Measurements from ENCODE around the gene CDYL. TPM values are rescaled to one million over a fixed set of nuclear protein-coding genes. Genes with fewer than 3 reads are reported as not detected.

CDYL gene
- total RNA-seq, 1 donor from 2014 or later = 32.1 TPM

DNA sequence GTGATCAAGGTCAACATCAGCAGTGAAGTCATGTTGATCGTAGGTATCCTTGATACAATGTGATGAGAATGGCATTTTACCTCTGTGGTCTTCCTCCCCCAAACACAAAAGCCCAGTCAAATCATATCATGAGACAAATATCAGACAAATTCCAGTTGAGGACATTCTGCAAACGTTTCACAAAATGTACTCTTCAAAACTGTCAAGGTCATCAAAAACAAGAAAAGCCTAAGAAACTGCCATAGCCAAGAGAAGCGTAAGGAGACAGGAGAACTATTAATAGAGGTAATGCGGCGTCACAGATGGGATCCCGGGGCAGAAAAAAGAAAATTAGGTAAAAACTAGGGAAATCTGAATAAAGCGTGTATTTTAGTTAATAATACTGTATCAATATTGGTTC, 7.4 kb upstream of the CDYL start:
- ATAC-seq = no peak
- DNase-seq (ENCODE audit: missing footprints) = no peak
- intact Hi-C loops (cut with DNase I) = no loop called here

DNA sequence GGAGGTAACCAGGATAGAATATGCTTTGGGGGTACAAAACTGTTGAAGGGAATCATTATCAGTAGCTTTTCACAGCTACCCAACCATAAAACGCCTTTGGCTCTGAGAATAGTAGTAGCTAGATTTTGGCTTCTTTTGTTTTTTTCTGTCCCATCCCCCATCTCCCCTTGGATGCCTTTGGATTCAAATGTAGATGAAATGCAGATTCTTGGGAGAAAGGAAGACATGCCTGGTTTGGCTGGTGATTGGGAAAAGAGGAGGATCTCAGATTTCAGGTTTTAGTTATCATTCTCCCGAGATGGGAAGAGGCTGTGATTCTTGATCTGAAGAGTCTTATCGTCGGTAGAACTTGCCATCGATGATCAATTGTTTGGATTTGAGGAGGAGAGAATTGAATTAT, 3.5 kb upstream of the CDYL start:
- ATAC-seq (no peak), DNase-seq (ENCODE audit: missing footprints) (no peak)
- intact Hi-C loops (cut with DNase I) = no loop called here

DNA sequence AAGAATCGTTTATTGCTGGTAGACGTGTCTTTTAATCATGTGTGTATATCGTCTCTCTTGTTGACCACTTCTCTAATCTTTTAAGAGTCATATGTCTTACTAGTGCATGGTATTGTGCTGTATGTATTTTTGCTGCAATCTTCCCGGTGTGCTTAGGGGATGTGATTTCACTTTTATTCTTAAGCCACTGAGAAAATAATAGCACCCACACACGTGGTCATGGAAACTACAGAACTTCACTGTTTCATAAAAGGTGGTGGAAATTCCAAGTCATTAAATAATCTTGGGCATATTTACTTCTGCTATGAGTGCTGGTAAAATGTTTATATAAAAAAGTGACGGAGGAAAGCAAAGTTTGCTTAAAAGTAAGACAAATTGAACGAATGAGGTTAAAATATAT, 3.0 kb upstream of the CDYL start:
- DNase-seq (ENCODE audit: missing footprints) = no peak
- intact Hi-C loops (cut with DNase I) = no loop called here
- no peak for ATAC-seq

- intact Hi-C loops (cut with DNase I) = no loop called here
- no peak for DNase-seq (ENCODE audit: missing footprints)
- ATAC-seq = no peak
These were observed 1.9 kb upstream of the CDYL start for GRCh38 chr6:4774296-4774695.

GRCh38 chr6:4774715-4775493, 1.3 kb upstream of the CDYL start:
- ATAC-seq (no peak), DNase-seq (ENCODE audit: missing footprints) (peak; percentile 73)
- intact Hi-C loops (cut with DNase I) = loop anchor here (5.0 kb wide), 3 partner anchors 162 to 458 kb away; no protein-coding TSS in a partner anchor

GRCh38 chr6:4775494-4776130, 592 bp upstream of the CDYL start:
- peak; percentile 88 for DNase-seq (ENCODE audit: missing footprints)
- ATAC-seq = peak; percentile 80
- intact Hi-C loops (cut with DNase I) = loop anchor here (1.0 to 5.0 kb wide), 4 partner anchors 128 to 458 kb away; no protein-coding TSS in a partner anchor

GRCh38 chr6:4776493-4777393, 539 bp downstream of the CDYL start:
- intact Hi-C loops (cut with DNase I) = loop anchor here (1.0 to 5.0 kb wide), 4 partner anchors 129 to 459 kb away; no protein-coding TSS in a partner anchor
- peak; percentile 88 for DNase-seq (ENCODE audit: missing footprints)
- ATAC-seq = peak; percentile 2

DNA sequence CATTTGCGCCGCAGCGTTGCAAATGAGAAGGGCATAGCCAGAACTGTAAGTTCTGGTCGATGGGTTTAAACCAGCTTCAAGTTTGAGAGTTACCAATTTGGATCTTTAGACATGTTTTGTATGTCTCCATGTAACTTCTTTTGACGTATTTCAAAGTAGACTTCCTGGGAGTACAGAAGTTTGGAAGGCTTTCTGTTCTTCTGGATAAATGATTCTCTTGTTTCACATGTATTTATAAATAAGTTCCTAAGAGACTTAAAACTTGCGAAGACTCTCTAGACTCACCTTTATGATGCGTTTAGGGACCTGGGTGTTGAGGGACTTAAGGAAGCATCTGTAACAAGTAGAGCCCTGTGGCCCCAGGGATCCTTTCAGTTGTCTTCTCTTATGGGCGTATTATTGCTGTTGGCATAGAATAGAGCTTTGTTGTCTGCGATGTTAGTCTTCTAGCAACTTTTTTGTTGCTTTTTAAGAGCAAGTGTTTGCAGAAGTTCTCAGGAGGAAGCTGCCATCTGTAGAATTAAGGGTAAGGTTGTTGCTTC, 1.3 kb downstream of the CDYL start:
- DNase-seq (ENCODE audit: missing footprints) = no peak
- intact Hi-C loops (cut with DNase I) = loop anchor here (5.0 kb wide), 3 partner anchors 160 to 460 kb away; no protein-coding TSS in a partner anchor

GRCh38 chr6:4778086-4778485, 1.9 kb downstream of the CDYL start:
- intact Hi-C loops (cut with DNase I) = loop anchor here (5.0 kb wide), 3 partner anchors 159 to 461 kb away; no protein-coding TSS in a partner anchor
- ATAC-seq = no peak
- DNase-seq (ENCODE audit: missing footprints) = no peak

More for the DNA sequence above, 1.3 kb downstream of the CDYL start:
- no peak for ATAC-seq

DNA sequence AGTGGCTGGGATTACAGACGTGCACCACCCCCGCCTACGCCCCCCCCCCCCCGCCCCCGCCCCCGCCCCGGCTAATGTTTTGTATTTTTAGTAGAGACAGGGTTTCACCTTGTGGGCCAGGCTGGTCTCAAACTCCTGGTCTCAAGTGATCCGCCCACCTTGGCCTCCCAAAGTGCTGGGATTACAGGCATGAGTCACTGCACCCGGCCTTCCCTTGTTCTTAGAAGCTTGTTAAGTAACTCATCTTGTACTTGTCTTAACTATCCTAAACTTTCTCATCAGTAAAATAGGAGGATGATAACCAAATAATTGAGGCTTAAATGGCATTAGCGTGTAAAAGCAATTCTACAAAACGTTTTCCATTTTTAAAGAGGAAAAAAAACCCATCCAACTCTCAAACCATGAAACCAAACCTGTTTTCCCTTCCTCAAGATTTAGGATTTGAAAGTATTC, 4.2 kb downstream of the CDYL start:
- DNase-seq (ENCODE audit: missing footprints) (no peak), ATAC-seq (no peak)
- intact Hi-C loops (cut with DNase I) = no loop called here

DNA sequence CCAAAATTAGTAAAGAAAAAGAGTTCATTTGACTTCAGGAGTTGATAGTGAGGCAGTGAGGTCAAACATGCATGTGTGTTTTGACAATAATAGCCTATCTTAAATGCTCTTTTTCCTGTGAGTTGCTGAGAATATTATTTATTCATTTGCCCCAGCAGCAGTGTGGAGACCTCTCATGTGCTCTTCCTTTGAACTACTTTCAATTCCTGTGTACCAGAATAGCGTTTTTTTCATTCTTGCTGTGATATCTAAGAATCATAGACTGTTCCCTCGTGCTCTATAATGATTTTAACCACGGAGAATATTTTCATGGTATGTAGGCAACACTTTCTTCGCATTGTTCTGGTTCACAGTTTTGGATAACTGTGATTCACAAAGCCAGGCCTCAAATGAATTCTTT, 5.2 kb downstream of the CDYL start:
- intact Hi-C loops (cut with DNase I) = no loop called here
- no peak for DNase-seq (ENCODE audit: missing footprints)
- ATAC-seq = no peak

- ATAC-seq = no peak
- intact Hi-C loops (cut with DNase I) = no loop called here
- DNase-seq (ENCODE audit: missing footprints) = no peak
These were observed 5.9 kb downstream of the CDYL start for GRCh38 chr6:4781967-4782575.

GRCh38 chr6:4786996-4787395, 10.8 kb downstream of the CDYL start:
- DNase-seq (ENCODE audit: missing footprints) = no peak
- intact Hi-C loops (cut with DNase I) = no loop called here

GRCh38 chr6:4788482-4788881, 12.3 kb downstream of the CDYL start:
- ATAC-seq = no peak
- no peak for DNase-seq (ENCODE audit: missing footprints)
- intact Hi-C loops (cut with DNase I) = no loop called here

More at GRCh38 chr6:4786996-4787395, 10.8 kb downstream of the CDYL start:
- ATAC-seq = no peak

DNA sequence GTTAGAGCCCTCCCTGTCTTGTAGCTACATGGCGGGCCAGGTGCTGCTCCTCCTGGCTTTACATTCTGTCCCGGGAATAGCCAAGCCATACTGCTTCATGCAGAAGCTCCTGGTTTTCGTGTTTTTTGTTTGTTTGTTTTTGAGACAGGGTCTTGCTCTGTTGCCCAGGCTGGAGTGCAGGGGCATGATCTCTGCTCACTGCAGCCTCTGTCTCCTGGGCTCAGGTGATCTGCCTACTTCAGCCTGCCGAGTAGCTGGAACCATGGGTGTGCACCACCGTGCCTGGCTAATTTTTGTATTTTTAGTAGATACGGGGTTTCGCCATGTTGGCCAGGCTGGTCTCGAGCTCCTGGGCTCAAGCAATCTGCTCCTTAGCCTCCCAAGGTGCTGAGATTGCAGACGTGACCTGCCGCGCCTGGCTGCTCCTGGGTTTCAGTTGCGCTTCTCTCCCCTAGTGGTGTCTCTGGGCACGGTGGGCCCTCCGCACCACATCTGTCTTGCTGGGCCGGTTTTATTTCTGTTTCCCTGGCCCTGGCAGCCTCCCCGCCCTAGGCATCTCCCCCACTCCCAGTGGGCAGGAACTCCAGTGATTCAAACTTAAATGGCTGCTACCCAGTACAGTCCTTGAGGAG, 12.9 kb downstream of the CDYL start:
- DNase-seq (ENCODE audit: missing footprints) (peak; percentile 56), ATAC-seq (no peak)
- intact Hi-C loops (cut with DNase I) = no loop called here

GRCh38 chr6:4790158-4790899, 14.1 kb downstream of the CDYL start:
- DNase-seq (ENCODE audit: missing footprints) = no peak
- no peak for ATAC-seq
- intact Hi-C loops (cut with DNase I) = no loop called here

GRCh38 chr6:4794140-4794707, 18.0 kb downstream of the CDYL start:
- intact Hi-C loops (cut with DNase I) = no loop called here
- ATAC-seq = peak; percentile 89
- peak; percentile 70 for DNase-seq (ENCODE audit: missing footprints)

Measured in Right ventricle myocardium inferior (tissue), 1 donor.